AG09319 (cell line): ENCODE results near the gene MKKS.
"Not testable (repeated sequence)": the region's sequence is repeated elsewhere in the genome, so short reads cannot be mapped to it uniquely, and the experiment has no call there.

ENCODE experiments used
- DNase-seq: peaks from one replicate; pipeline ENCODE4 v3.0.0-alpha.2; 2010; ENCODE audit warnings: low read depth; ENCODE audit errors: extremely low read depth
- CTCF ChIP-seq: IDR thresholded peaks from 2 replicates; pipeline ENCODE4 v1.5.1; 2011; ENCODE audit warnings: low read depth, mild to moderate bottlenecking, inconsistent platforms, low read length, moderate library complexity

The MKKS gene

GRCh38 chr20:10402938-10403608, 30.9 kb downstream of the MKKS start:
- no peak for TF ChIP-seq CTCF

GRCh38 chr20:10398834-10399369, 35.1 kb downstream of the MKKS start:
- no peak for DNase-seq
- TF ChIP-seq CTCF = no peak

More at GRCh38 chr20:10402938-10403608, 30.9 kb downstream of the MKKS start:
- no peak for DNase-seq

- not testable (repeated sequence) for DNase-seq
Measured at GRCh38 chr20:10394752-10395151, 39.3 kb downstream of the MKKS start.

GRCh38 chr20:10390709-10391108, 43.3 kb downstream of the MKKS start:
- TF ChIP-seq CTCF = no peak

GRCh38 chr20:10388597-10388996, 45.4 kb downstream of the MKKS start:
- no peak for DNase-seq
- no peak for TF ChIP-seq CTCF

More at GRCh38 chr20:10390709-10391108, 43.3 kb downstream of the MKKS start:
- DNase-seq = no peak

GRCh38 chr20:10387686-10388085, 46.3 kb downstream of the MKKS start:
- TF ChIP-seq CTCF = no peak
- no peak for DNase-seq

- no peak for DNase-seq
- TF ChIP-seq CTCF = no peak
Measured at GRCh38 chr20:10385850-10386544, 48.0 kb downstream of the MKKS start.
